Right atrium auricular region (tissue), 2 donors: ENCODE data around the gene PLXND1. TPM values are rescaled to one million over a fixed set of nuclear protein-coding genes. Genes with fewer than 3 reads are reported as not detected.
"Not testable (repeated sequence)": the region's sequence is repeated elsewhere in the genome, so short reads cannot be mapped to it uniquely, and the experiment has no call there.

Source experiments
- DNase-seq: peaks from one replicate; pipeline ENCODE4 v3.0.0-alpha.2; 2019; ENCODE audit warnings: low spot score
- H3K27ac ChIP-seq, 2 donors: fragments of 200-600 bp; sonication (generic); 1 replicate in 1 of 2; 2 replicates in 1 of 2; pipeline ENCODE4 v1.5.1; 2016 to 2019
- H3K27me3 ChIP-seq, 2 donors: fragments of 200-600 bp; sonication (generic); one replicate each; pipeline versions ENCODE4 v1.5.1 to v1.6.0; 2017 to 2019
- H3K36me3 ChIP-seq: fragments of 200-600 bp; sonication (generic); one replicate; pipeline ENCODE4 v1.5.1; 2016
- H3K4me1 ChIP-seq, 2 donors: fragments of 200-600 bp; sonication (generic); one replicate each; pipeline versions ENCODE4 v1.5.1 to v1.6.0; 2017 to 2019
- H3K4me3 ChIP-seq, 2 donors: fragments of 200-600 bp; sonication (generic); 1 replicate in 1 of 2; 2 replicates in 1 of 2; pipeline ENCODE4 v1.5.1; 2017 to 2019; ENCODE audit warnings: mild to moderate bottlenecking in 1 of 2, moderate library complexity in 1 of 2
- H3K9me3 ChIP-seq, 2 donors: fragments of 200-600 bp; sonication (generic); one replicate each; pipeline ENCODE4 v1.5.1; 2019
- total RNA-seq, 2 donors: library from RNA; depleted of rRNA; stranded (reverse); fragments of >200 nt; gene quantifications; one replicate each; pipeline ENCODE4 v1.1.0, GENCODE V29; 2016
- TF ChIP-seq, protein P1 (sequence below), 2 donors: fragments of 200-600 bp; sonication (generic); IDR thresholded peaks; one replicate each; pipeline ENCODE4 v1.5.1; 2019; ENCODE audit warnings: antibody characterized with exemption in 2 of 2

The PLXND1 gene
- total RNA-seq, 2 donors from 2014 or later, result 44.5 to 93.1 TPM

DNA sequence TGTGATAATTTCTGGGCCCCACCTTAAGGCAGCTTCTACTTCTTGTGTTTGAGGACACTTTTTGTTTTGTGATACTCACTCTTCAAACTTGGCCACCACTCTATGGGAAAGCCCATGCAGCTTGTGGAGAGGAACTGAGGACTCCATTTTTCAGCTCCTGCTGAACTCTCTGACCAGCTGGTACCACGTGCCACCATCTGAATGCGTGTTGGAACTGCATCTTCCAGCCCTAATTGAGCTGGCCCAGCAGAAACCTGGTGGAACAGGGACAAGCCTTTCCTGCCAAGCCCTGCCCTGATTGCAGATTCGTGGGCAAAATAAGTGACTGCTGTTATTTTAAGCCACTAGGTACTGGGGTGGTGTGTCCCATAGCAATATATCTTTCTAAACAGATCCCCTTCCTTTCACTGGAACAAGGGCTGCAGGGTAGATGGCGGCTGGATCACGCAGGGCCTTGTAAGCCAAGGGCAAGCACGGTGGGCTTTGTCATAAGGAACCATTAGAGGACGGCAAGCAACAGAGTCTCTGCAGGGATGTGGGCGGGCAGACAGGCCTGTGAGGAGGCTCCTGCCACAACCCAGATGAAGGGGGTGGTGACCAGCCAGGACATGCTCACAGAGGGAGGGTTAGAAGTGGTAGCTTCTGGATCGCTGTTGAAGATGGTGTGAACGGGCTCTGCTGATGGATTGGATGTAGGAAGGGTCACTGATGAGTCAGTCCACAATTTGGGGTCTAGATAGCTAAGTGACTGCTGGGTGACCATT lies 54.0 kb downstream of the PLXND1 start:
- TF ChIP-seq, protein P1, sequence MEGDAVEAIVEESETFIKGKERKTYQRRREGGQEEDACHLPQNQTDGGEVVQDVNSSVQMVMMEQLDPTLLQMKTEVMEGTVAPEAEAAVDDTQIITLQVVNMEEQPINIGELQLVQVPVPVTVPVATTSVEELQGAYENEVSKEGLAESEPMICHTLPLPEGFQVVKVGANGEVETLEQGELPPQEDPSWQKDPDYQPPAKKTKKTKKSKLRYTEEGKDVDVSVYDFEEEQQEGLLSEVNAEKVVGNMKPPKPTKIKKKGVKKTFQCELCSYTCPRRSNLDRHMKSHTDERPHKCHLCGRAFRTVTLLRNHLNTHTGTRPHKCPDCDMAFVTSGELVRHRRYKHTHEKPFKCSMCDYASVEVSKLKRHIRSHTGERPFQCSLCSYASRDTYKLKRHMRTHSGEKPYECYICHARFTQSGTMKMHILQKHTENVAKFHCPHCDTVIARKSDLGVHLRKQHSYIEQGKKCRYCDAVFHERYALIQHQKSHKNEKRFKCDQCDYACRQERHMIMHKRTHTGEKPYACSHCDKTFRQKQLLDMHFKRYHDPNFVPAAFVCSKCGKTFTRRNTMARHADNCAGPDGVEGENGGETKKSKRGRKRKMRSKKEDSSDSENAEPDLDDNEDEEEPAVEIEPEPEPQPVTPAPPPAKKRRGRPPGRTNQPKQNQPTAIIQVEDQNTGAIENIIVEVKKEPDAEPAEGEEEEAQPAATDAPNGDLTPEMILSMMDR (IDR thresholded peaks at IDR 0.05), result no peak
- H3K9me3 ChIP-seq, result no peaks in the 10 kb centered on the region
- peaks cover 0 to 52% of the 10 kb centered on the region in 2 donors for H3K4me1 ChIP-seq
- no peak for DNase-seq
- H3K4me3 ChIP-seq, result no peak overlapping the region
- no peaks in the 10 kb centered on the region for H3K27me3 ChIP-seq
- no peak overlapping the region for H3K27ac ChIP-seq
- peaks cover 18% of the 10 kb centered on the region for H3K36me3 ChIP-seq

DNA sequence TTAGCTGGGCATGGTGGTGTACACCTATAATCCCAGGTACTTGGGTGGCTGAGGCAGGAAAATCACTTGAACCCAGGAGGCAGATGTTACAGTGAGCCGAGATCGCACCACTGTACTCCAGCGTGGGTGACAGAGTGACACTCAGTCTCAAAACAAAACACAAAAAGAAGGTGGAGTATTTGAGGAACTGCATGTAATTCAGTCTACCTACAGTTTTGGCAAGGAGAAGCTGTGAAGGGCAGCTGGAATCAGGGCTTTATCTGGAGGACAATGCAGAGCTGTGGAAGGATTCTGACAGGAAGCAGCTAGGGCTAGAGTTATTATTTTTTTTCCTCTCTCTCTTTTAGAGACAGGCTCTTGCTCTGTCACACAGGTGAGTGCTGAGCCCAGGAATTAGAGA lies 56.7 kb downstream of the PLXND1 start:
- Histone ChIP-seq H3K27ac (no peak overlapping the region), H3K27me3 (no peaks in the 10 kb centered on the region), H3K4me1 (peaks cover 0 to 25% of the 10 kb centered on the region in 2 donors), H3K4me3 (no peak overlapping the region), H3K36me3 (no peaks in the 10 kb centered on the region), H3K9me3 (no peaks in the 10 kb centered on the region)
- DNase-seq, result no peak
- TF ChIP-seq, protein P1 (IDR thresholded peaks at IDR 0.05), result no peak

DNA sequence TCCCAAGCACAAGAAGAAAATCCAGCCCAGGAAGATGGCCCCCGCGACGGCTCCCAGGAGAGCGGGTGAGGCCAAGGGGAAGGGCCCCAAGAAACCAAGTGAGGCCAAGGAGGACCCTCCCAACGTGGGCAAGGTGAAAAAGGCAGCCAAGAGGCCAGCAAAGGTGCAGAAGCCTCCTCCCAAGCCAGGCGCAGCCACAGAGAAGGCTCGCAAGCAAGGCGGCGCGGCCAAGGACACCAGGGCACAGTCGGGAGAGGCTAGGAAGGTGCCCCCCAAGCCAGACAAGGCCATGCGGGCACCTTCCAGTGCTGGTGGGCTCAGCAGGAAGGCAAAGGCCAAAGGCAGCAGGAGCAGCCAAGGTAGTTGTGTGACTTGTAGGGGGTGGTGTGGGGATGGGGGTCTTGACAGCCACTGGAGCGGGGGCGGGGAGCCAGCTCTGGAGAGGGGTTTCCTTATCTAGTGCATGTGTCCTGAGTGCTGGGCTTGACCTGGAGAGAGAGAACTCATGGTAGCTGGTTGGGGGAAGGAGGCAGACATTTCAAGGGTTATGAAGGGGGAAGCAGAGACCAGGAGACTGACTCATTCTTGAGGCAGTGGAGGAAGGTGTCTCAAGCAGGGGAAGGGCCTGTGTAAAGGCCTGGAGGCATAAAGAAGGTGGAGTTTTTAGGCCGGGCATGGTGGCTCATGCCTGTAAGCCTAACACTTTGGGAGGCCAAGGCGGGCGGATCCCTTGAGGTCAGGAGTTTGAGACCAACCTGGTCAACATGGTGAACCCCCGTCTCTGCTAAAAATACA lies 57.3 kb downstream of the PLXND1 start:
- H3K4me1 ChIP-seq, result peaks cover 0 to 19% of the 10 kb centered on the region in 2 donors
- H3K4me3 ChIP-seq, result no peak overlapping the region
- H3K36me3 ChIP-seq, result no peaks in the 10 kb centered on the region
- DNase-seq, result no peak
- TF ChIP-seq, protein P1 (IDR thresholded peaks at IDR 0.05), result no peak
- no peak overlapping the region for H3K27ac ChIP-seq
- no peaks in the 10 kb centered on the region for H3K9me3 ChIP-seq
- no peaks in the 10 kb centered on the region for H3K27me3 ChIP-seq

DNA sequence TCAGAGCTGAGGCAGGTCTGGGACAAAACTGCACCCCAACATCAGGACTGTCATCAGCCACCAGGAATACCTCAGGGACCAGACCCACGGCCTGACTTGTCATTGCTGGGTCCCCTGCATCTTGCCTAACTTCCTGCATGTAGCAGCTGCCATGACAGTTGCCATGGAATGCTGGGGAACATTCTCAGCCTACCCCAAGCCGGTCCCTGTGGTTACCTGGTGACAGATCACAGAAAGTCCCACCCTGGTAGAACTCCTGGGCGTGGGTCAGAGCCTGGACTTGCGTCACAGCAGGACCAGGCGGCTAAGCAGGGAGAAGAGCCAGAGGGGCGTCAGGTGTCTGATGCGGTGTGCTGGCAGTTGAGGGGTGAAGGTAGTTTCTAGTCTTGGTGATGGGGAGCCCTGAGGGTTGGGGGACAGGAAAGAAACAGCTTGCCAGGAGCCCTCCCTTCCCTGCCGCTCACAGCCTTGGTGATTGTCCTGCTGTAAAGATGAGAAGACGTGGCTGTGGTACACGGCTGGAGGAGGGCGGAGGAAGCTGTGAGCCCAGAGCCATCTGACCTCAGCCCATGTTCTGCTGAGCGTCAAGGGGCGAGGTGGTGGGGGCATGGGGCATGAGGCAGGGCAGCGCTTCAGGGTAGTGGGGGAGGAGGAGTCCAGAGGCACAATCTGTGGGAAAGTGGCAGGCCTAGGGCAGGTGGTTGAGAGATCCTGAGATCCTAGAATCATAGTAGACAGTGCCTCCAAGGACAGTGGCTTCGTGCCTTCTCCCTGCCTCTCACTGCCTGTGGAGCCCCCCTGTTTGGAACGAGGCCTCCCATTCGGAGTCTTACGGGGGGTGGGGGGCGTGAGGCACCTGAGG lies 58.1 kb downstream of the PLXND1 start:
- Histone ChIP-seq H3K4me3 (no peak overlapping the region), H3K4me1 (peaks cover 0 to 10% of the 10 kb centered on the region in 2 donors), H3K27me3 (no peaks in the 10 kb centered on the region), H3K27ac (no peak overlapping the region), H3K9me3 (no peaks in the 10 kb centered on the region), H3K36me3 (no peaks in the 10 kb centered on the region)
- no peak for DNase-seq
- TF ChIP-seq, protein P1 (IDR thresholded peaks at IDR 0.05), result no peak

DNA sequence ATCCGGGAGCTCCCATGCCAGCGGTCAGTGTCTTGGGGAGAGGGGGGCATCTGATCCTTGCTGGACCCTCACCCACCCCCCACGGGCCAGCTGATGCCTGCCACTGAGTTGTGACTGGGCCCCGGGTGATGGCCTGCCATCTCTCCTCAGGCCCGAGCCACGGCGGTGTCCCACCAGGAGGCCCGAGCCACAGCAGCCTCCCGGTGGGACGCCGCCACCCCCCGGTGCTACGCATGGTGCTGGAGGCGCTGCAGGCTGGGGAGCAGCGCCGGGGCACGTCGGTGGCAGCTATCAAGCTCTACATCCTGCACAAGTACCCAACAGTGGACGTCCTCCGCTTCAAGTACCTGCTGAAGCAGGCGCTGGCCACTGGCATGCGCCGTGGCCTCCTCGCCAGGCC lies 59.2 kb downstream of the PLXND1 start:
- H3K4me1 ChIP-seq, result no peaks in the 10 kb centered on the region
- no peak for DNase-seq
- no peak overlapping the region for H3K27ac ChIP-seq
- no peaks in the 10 kb centered on the region for H3K36me3 ChIP-seq
- no peaks in the 10 kb centered on the region for H3K27me3 ChIP-seq
- no peaks in the 10 kb centered on the region for H3K9me3 ChIP-seq
- TF ChIP-seq, protein P1 (IDR thresholded peaks at IDR 0.05), result no peak
- H3K4me3 ChIP-seq, result no peak overlapping the region

DNA sequence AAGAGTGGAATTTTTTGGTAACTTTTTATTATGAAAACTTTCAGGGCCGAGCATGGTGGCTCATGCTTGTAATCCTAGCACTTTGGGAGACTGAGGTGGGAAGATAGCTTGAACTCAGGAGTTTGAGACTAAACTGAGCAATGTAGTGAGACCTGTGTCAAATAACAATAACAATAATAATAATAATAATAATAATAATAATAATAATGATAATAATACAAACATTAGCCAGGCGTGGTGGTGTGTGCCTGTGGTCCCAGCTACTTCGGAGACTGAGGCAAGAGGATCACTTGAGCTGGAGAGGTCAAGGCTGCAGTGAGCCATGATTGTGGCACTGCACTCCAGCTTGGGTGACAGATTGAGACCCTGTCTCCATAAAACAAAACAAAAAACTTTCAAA lies 60.5 kb downstream of the PLXND1 start:
- not testable (repeated sequence) for H3K36me3 ChIP-seq, DNase-seq, H3K27ac ChIP-seq, H3K27me3 ChIP-seq, H3K4me1 ChIP-seq, H3K9me3 ChIP-seq, H3K4me3 ChIP-seq
